Endothelial cell of umbilical vein (primary cell): ENCODE results near the gene DAB2IP. TPM values are rescaled to one million over a fixed set of nuclear protein-coding genes. Genes with fewer than 3 reads are reported as not detected.
A peak's percentile ranks its signal among the peaks of the same experiment; 100 is the strongest.

Experiments used
- BruUV-seq: library from RNA; stranded (reverse); fragments of 400-500 nt; replicated peaks from 2 replicates; lab custom pipeline; 2021; lab: Mats Ljungman, UMichigan
- CTCF ChIA-PET: fragments of 300-600, 350-600 bp; sonication (Branson Sonifier 250); formaldehyde crosslinking; loops from one replicate; lab custom pipeline; 2021; ENCODE audit warnings: antibody characterized with exemption, inconsistent platforms; lab: Charles Lee
- POLR2A ChIA-PET: fragments of 300-600, 350-600 bp; sonication (Branson Sonifier 250); formaldehyde crosslinking; loops from one replicate; lab custom pipeline; 2021; ENCODE audit warnings: antibody characterized with exemption, inconsistent platforms; lab: Charles Lee
- DNase-seq: peaks from one replicate; pipeline ENCODE4 v3.0.0-alpha.2; 2011; ENCODE audit warnings: low read depth, low spot score
- FAIRE-seq: peaks from 2 replicates; lab custom pipeline; 2011; peaks lifted over from hg19 to GRCh38; lab: Jason Lieb, UNC
- H2AFZ ChIP-seq: 2 replicates; pipeline ENCODE4 v1.6.0; 2012; ENCODE audit warnings: low read depth, low read length, control low read depth, inconsistent platforms
- H3K27ac ChIP-seq: 2 replicates; pipeline ENCODE4 v1.5.1; 2011; ENCODE audit warnings: low read depth, mild to moderate bottlenecking, control low read depth, low read length, moderate library complexity; ENCODE audit not compliant: insufficient read depth
- H3K27me3 ChIP-seq, 2 experiments: 2 replicates each; pipeline versions ENCODE4 v1.6.0 to v1.6.1; 2011; ENCODE audit warnings: low read length in 2 of 2, mixed read lengths in 1 of 2; ENCODE audit not compliant: control insufficient read depth in 2 of 2, insufficient read depth in 2 of 2
- H3K36me3 ChIP-seq, 2 experiments: 2 replicates in 1 of 2; 3 replicates in 1 of 2; pipeline ENCODE4 v1.5.1; 2011; ENCODE audit warnings: low read length in 2 of 2, mild to moderate bottlenecking in 1 of 2, moderate library complexity in 1 of 2; ENCODE audit not compliant: control insufficient read depth in 2 of 2, insufficient read depth in 2 of 2; ENCODE audit errors: extremely low read depth in 1 of 2
- H3K4me1 ChIP-seq: 3 replicates; pipeline ENCODE4 v1.5.1; 2011; ENCODE audit warnings: mild to moderate bottlenecking, low read length; ENCODE audit not compliant: control insufficient read depth, insufficient read depth; ENCODE audit errors: extremely low read depth
- H3K4me2 ChIP-seq: 2 replicates; pipeline ENCODE4 v1.6.1; 2011; ENCODE audit warnings: low read length, control low read depth, mixed read lengths; ENCODE audit not compliant: insufficient read depth
- H3K4me3 ChIP-seq, 3 experiments: fragments of 200-600 bp in 1 of 3; sonication (generic), shearing (Covaris generic) in 1 of 3; replicated peaks in 1 of 3; 2 replicates each; pipeline ENCODE4 v1.5.1; 2011 to 2016; ENCODE audit warnings: control low read depth in 3 of 3, low read length in 3 of 3, mild to moderate bottlenecking in 2 of 3, inconsistent platforms in 1 of 3, low read depth in 1 of 3, moderate library complexity in 1 of 3; ENCODE audit not compliant: insufficient read depth in 1 of 3
- H3K79me2 ChIP-seq: 2 replicates; pipeline ENCODE4 v1.6.0; 2012; ENCODE audit warnings: low read length, inconsistent platforms; ENCODE audit not compliant: control insufficient read depth, insufficient read depth
- H3K9ac ChIP-seq: replicated peaks from 2 replicates; pipeline ENCODE3; 2011; ENCODE audit warnings: low read length, control low read depth; ENCODE audit not compliant: insufficient read depth; ENCODE audit errors: extremely low read depth
- H3K9me1 ChIP-seq: replicated peaks from 3 replicates; pipeline ENCODE4 v1.6.0; 2011; ENCODE audit warnings: mild to moderate bottlenecking, low read length; ENCODE audit not compliant: control insufficient read depth, insufficient read depth; ENCODE audit errors: extremely low read depth
- H3K9me3 ChIP-seq: replicated peaks from 2 replicates; pipeline ENCODE4 v1.5.1; 2012; ENCODE audit warnings: low read length, inconsistent platforms; ENCODE audit not compliant: control insufficient read depth, insufficient read depth
- H4K20me1 ChIP-seq: replicated peaks from 2 replicates; pipeline ENCODE3; 2011; ENCODE audit warnings: mild to moderate bottlenecking, low read length; ENCODE audit not compliant: control insufficient read depth, insufficient read depth; ENCODE audit errors: extremely low read depth
- EZH2 ChIP-seq: IDR thresholded peaks from 2 replicates; pipeline ENCODE4 v1.6.1; 2012; ENCODE audit warnings: borderline replicate concordance, low read depth, mild to moderate bottlenecking, moderate library complexity, low read length, inconsistent platforms; ENCODE audit not compliant: severe bottlenecking
- FOS ChIP-seq: IDR thresholded peaks from 2 replicates; pipeline ENCODE4 v1.6.1; 2011; ENCODE audit warnings: mild to moderate bottlenecking, low read length, moderate library complexity, borderline replicate concordance; ENCODE audit not compliant: insufficient read depth
- GATA2 ChIP-seq: IDR thresholded peaks from 2 replicates; pipeline ENCODE4 v1.7.0; 2011; ENCODE audit warnings: low read depth, mild to moderate bottlenecking, moderate library complexity, mixed read lengths, low read length; ENCODE audit not compliant: insufficient read length, insufficient read depth
- JUN ChIP-seq: IDR thresholded peaks from 2 replicates; pipeline ENCODE4 v1.6.1; 2011; ENCODE audit warnings: borderline replicate concordance, low read depth; ENCODE audit not compliant: insufficient read length, insufficient read depth
- MYC ChIP-seq: IDR thresholded peaks from one replicate; pipeline ENCODE4 v1.6.1; 2011; ENCODE audit warnings: mild to moderate bottlenecking, low read depth, low read length
- POLR2A ChIP-seq: IDR thresholded peaks from 2 replicates; pipeline ENCODE4 v1.6.1; 2012; ENCODE audit warnings: low read depth, mild to moderate bottlenecking, control low read depth, low read length
- POLR2AphosphoS5 ChIP-seq: IDR thresholded peaks from 2 replicates; pipeline ENCODE4 v1.6.1; 2012; ENCODE audit warnings: low read depth, mild to moderate bottlenecking, control low read depth, low read length, moderate library complexity; ENCODE audit not compliant: insufficient read depth
- dilution Hi-C: fragments of 300-500 bp; cut with MboI; formaldehyde crosslinking; loops from one replicate; pipeline ENCODE4 v1.15.0; 2019; ENCODE audit warnings: low sequenced_read_pairs; ENCODE audit not compliant: extremely low pct_ligation_motif_present
- intact Hi-C: fragments of 100-400 bp; cut with micrococcal nuclease; formaldehyde crosslinking; loops from one replicate; pipeline ENCODE4 v1.10.0; 2022
- polyA plus RNA-seq, 4 experiments: library from polyadenylated mRNA; depleted of rRNA in 3 of 4; stranded (reverse) in 3 of 4; unstranded in 1 of 4; fragments of >200 nt; gene quantifications; 2 replicates each; pipeline versions ENCODE4 v1.2.1 to v1.2.3, GENCODE V29; 2011 to 2012; ENCODE audit warnings: missing spikeins in 1 of 4
- total RNA-seq: library from RNA; stranded (reverse); gene quantifications from 2 replicates; pipeline ENCODE4 v1.2.3, GENCODE V29; 2021
- TF ChIP-seq, protein P1 (sequence below), 2 donors: IDR thresholded peaks; 1 replicate in 1 of 2; 2 replicates in 1 of 2; pipeline ENCODE4 v1.5.1; 2011; ENCODE audit warnings: low read length in 2 of 2, mild to moderate bottlenecking in 2 of 2, moderate library complexity in 2 of 2, control low read depth in 1 of 2, inconsistent platforms in 1 of 2, low read depth in 1 of 2; ENCODE audit not compliant: insufficient read depth in 1 of 2; ENCODE audit errors: extremely low read depth in 1 of 2
- TF ChIP-seq, protein P2 (sequence below): IDR thresholded peaks from 2 replicates; pipeline ENCODE4 v1.6.1; 2011; ENCODE audit not compliant: insufficient read depth, insufficient read length

DAB2IP gene
- total and polyA plus RNA-seq, 2 donors (not counting 3 experiments of a cell fraction or from before 2014, with no cell fraction given), result 29.2 to 53.6 TPM

DNA sequence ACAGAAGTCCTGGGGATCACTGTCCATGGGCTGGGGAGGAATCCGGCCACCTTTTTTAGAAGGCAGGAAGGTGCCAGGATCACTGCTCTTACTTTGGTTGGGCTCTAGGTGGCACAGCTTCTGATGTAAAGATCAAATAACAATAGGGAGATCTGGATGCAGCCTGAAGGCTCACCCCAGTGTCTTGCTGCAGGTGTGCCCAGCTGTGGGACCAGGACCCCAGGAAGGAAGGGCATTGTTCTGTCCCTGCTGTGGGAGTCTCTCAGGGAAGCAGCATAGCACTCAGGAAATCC lies 69.6 kb downstream of the DAB2IP start:
- DNase-seq (peak; percentile 21), FAIRE-seq (peak; percentile 64)
- Histone ChIP-seq H3K36me3 (peaks cover 0 to 5% of the 10 kb centered on the region in 2 experiments), H3K4me3 (no peak overlapping the region), H4K20me1 (no peaks in the 10 kb centered on the region), H3K4me1 (peaks cover 23% of the 10 kb centered on the region), H3K27me3 (no peaks in the 10 kb centered on the region), H3K79me2 (peaks cover 2% of the 10 kb centered on the region), H3K9me1 (no peaks in the 10 kb centered on the region), H3K9ac (no peak overlapping the region), H3K27ac (no peak overlapping the region), H2AFZ (no peak overlapping the region), H3K9me3 (no peaks in the 10 kb centered on the region), H3K4me2 (no peak overlapping the region)
- no TSS peak for BruUV-seq
- ChIA-PET CTCF (interaction anchor here (0.6 to 1.7 kb wide), 6 partner anchors 14 to 285 kb away, joined by 3 to 7 read pairs (median 4); no protein-coding TSS in a partner anchor), POLR2A (no interaction called here)
- intact Hi-C loops, result no loop called here
- dilution Hi-C loops, result no loop called here
- no peak for TF ChIP-seq GATA2
- no peak for TF ChIP-seq MYC
- TF ChIP-seq, protein P1, sequence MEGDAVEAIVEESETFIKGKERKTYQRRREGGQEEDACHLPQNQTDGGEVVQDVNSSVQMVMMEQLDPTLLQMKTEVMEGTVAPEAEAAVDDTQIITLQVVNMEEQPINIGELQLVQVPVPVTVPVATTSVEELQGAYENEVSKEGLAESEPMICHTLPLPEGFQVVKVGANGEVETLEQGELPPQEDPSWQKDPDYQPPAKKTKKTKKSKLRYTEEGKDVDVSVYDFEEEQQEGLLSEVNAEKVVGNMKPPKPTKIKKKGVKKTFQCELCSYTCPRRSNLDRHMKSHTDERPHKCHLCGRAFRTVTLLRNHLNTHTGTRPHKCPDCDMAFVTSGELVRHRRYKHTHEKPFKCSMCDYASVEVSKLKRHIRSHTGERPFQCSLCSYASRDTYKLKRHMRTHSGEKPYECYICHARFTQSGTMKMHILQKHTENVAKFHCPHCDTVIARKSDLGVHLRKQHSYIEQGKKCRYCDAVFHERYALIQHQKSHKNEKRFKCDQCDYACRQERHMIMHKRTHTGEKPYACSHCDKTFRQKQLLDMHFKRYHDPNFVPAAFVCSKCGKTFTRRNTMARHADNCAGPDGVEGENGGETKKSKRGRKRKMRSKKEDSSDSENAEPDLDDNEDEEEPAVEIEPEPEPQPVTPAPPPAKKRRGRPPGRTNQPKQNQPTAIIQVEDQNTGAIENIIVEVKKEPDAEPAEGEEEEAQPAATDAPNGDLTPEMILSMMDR (IDR thresholded peaks at IDR 0.05; ENCODE audit: extremely low read depth in 1 of 2, insufficient read depth in 1 of 2, low read depth in 1 of 2, low read length in 2 of 2), result peak; percentile 11 to 33
- no peak for TF ChIP-seq POLR2A

DNA sequence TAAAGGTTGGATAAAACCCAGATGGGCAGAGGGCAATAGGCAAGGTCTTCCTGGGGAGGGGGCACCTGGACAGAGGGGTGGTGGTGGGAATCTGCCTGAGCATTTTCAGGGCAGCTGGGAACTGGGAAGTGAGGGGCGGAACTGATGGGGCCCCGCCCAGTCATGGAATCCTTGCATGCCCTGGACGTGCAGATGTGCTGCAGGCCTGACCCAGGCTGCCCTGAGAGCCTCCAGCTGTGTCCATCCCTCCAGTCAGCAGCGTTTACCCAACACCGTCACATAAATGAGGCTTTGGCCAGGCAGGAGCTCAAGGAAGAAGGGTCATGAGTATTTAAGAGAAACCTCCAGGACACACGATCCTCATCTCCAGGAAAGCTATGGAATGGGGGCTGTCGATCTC lies 70.3 kb downstream of the DAB2IP start:
- FAIRE-seq (no peak), DNase-seq (no peak)
- no peak for TF ChIP-seq POLR2A
- TF ChIP-seq GATA2, result no peak
- no peak for TF ChIP-seq JUN
- TF ChIP-seq, protein P1 (IDR thresholded peaks at IDR 0.05; ENCODE audit: extremely low read depth in 1 of 2, insufficient read depth in 1 of 2, low read depth in 1 of 2, low read length in 2 of 2), result no peak
- no peak for TF ChIP-seq EZH2
- no peak for TF ChIP-seq POLR2AphosphoS5
- TF ChIP-seq MYC, result no peak
- TF ChIP-seq, protein P2, sequence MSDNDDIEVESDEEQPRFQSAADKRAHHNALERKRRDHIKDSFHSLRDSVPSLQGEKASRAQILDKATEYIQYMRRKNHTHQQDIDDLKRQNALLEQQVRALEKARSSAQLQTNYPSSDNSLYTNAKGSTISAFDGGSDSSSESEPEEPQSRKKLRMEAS, result no peak
- TF ChIP-seq FOS, result no peak
- intact Hi-C loops (no loop called here), dilution Hi-C loops (no loop called here)
- Histone ChIP-seq H3K9ac (no peak overlapping the region), H3K27me3 (no peaks in the 10 kb centered on the region), H4K20me1 (no peaks in the 10 kb centered on the region), H3K4me3 (no peak overlapping the region), H2AFZ (no peak overlapping the region), H3K36me3 (peaks cover 0 to 5% of the 10 kb centered on the region in 2 experiments), H3K4me2 (no peak overlapping the region), H3K27ac (no peak overlapping the region), H3K4me1 (peaks cover 23% of the 10 kb centered on the region), H3K9me3 (no peaks in the 10 kb centered on the region), H3K79me2 (peaks cover 2% of the 10 kb centered on the region), H3K9me1 (no peaks in the 10 kb centered on the region)
- POLR2A ChIA-PET, result no interaction called here
- no TSS peak for BruUV-seq
- CTCF ChIA-PET, result interaction anchor here (1.3 to 1.7 kb wide), 5 partner anchors 14 to 284 kb away, joined by 3 to 7 read pairs (median 4); no protein-coding TSS in a partner anchor
